IMR-90 (cell line): ENCODE measurements around the gene HLA-DOB. TPM values are rescaled to one million over a fixed set of nuclear protein-coding genes. Genes with fewer than 3 reads are reported as not detected.

Experiments
- ATAC-seq: fragments of 200-7000 bp; cut with Tn5 transposase; 2 replicates; pipeline ENCODE4 v1.9.1; 2020; ENCODE audit warnings: low read depth, mild to moderate bottlenecking, moderate library complexity
- BruUV-seq: library from RNA; stranded (reverse); fragments of 400-500 nt; replicated peaks from 2 replicates; lab custom pipeline; 2021; lab: Mats Ljungman, UMichigan
- CTCF ChIA-PET: fragments of 300-600 bp; formaldehyde crosslinking; extraction: SDS; loops from one replicate; lab custom pipeline; 2021; ENCODE audit warnings: antibody characterized with exemption; lab: Yijun Ruan, JAX
- POLR2A ChIA-PET: fragments of 300-600 bp; sonication (Branson Sonifier 250); formaldehyde crosslinking; loops from one replicate; lab custom pipeline; 2022; ENCODE audit warnings: antibody characterized with exemption; ENCODE audit not compliant: unreplicated experiment; lab: Charles Lee
- DNase-seq: peaks from one replicate; pipeline ENCODE4 v3.0.0; 2013
- H2AFZ ChIP-seq: replicated peaks from 2 replicates; pipeline ENCODE3; 2013; ENCODE audit warnings: low read length, mild to moderate bottlenecking; ENCODE audit not compliant: poor library complexity
- H2AK5ac ChIP-seq: 2 replicates; pipeline ENCODE4 v1.6.1; 2013; ENCODE audit warnings: low read depth, low read length, inconsistent platforms
- H2AK9ac ChIP-seq: replicated peaks from 2 replicates; pipeline ENCODE3; 2013; ENCODE audit warnings: mild to moderate bottlenecking, low read depth, low read length, moderate library complexity; ENCODE audit not compliant: poor library complexity
- H2BK120ac ChIP-seq: 2 replicates; pipeline ENCODE4 v1.6.1; 2013; ENCODE audit warnings: low read depth, low read length, inconsistent platforms
- H2BK15ac ChIP-seq: 3 replicates; pipeline ENCODE4 v1.6.1; 2013; ENCODE audit warnings: low read depth, low read length, inconsistent platforms
- H2BK20ac ChIP-seq: 2 replicates; pipeline ENCODE4 v1.6.1; 2013; ENCODE audit warnings: low read depth, mild to moderate bottlenecking, inconsistent platforms, low read length, moderate library complexity
- H2BK5ac ChIP-seq: 2 replicates; pipeline ENCODE4 v1.6.1; 2013; ENCODE audit warnings: mild to moderate bottlenecking, low read depth, low read length, inconsistent platforms; ENCODE audit not compliant: poor library complexity, severe bottlenecking
- H3K14ac ChIP-seq: replicated peaks from 2 replicates; pipeline ENCODE4 v1.6.1; 2013; ENCODE audit warnings: low read depth, low read length, inconsistent platforms
- H3K18ac ChIP-seq: 2 replicates; pipeline ENCODE4 v1.6.1; 2013; ENCODE audit warnings: low read depth, low read length, control low read depth
- H3K23ac ChIP-seq: 2 replicates; pipeline ENCODE4 v1.6.1; 2013; ENCODE audit warnings: low read depth, low read length, inconsistent platforms
- H3K27ac ChIP-seq: 2 replicates; pipeline ENCODE4 v1.5.1; 2013; ENCODE audit warnings: mild to moderate bottlenecking, control low read depth, low read length; ENCODE audit not compliant: insufficient read depth
- H3K27me3 ChIP-seq: 2 replicates; pipeline ENCODE4 v1.6.1; 2013; ENCODE audit warnings: low read length; ENCODE audit not compliant: control insufficient read depth, insufficient read depth
- H3K36me3 ChIP-seq: 2 replicates; pipeline ENCODE4 v1.6.1; 2013; ENCODE audit warnings: low read length, mixed read lengths; ENCODE audit not compliant: control insufficient read depth, insufficient read depth
- H3K4ac ChIP-seq: 2 replicates; pipeline ENCODE4 v1.6.1; 2013; ENCODE audit warnings: low read depth, low read length, inconsistent platforms
- H3K4me1 ChIP-seq: 2 replicates; pipeline ENCODE4 v1.6.1; 2013; ENCODE audit warnings: low read length, mixed read lengths; ENCODE audit not compliant: control insufficient read depth, insufficient read depth
- H3K4me2 ChIP-seq: 2 replicates; pipeline ENCODE4 v1.6.1; 2013; ENCODE audit warnings: low read depth, mild to moderate bottlenecking, control low read depth, low read length, moderate library complexity
- H3K4me3 ChIP-seq: 2 replicates; pipeline ENCODE4 v1.5.1; 2013; ENCODE audit warnings: low read depth, mild to moderate bottlenecking, control low read depth, low read length, moderate library complexity; ENCODE audit not compliant: insufficient read depth
- H3K56ac ChIP-seq: 2 replicates; pipeline ENCODE4 v1.6.1; 2013; ENCODE audit warnings: low read length, inconsistent platforms; ENCODE audit not compliant: insufficient read depth; ENCODE audit errors: extremely low read depth
- H3K79me1 ChIP-seq, 2 experiments: 2 replicates each; pipeline ENCODE4 v1.6.1; 2013; ENCODE audit warnings: low read length in 2 of 2, inconsistent platforms in 1 of 2, low read depth in 1 of 2
- H3K9ac ChIP-seq: 2 replicates; pipeline ENCODE4 v1.6.1; 2013; ENCODE audit warnings: low read depth, low read length, control low read depth
- H3K9me1 ChIP-seq: 2 replicates; pipeline ENCODE4 v1.6.1; 2013; ENCODE audit warnings: low read length, inconsistent platforms; ENCODE audit not compliant: insufficient read depth
- H3K9me3 ChIP-seq: 2 replicates; pipeline ENCODE4 v1.6.1; 2013; ENCODE audit warnings: low read length; ENCODE audit not compliant: control insufficient read depth, insufficient read depth
- H4K20me1 ChIP-seq: 2 replicates; pipeline ENCODE4 v1.6.1; 2013; ENCODE audit warnings: low read length, inconsistent platforms; ENCODE audit not compliant: insufficient read depth
- H4K5ac ChIP-seq: 2 replicates; pipeline ENCODE4 v1.6.1; 2013; ENCODE audit warnings: mild to moderate bottlenecking, low read depth, low read length, control low read depth
- H4K8ac ChIP-seq, 2 experiments: 2 replicates each; pipeline ENCODE4 v1.6.1; 2013; ENCODE audit warnings: low read depth in 2 of 2, low read length in 2 of 2, control low read depth in 1 of 2, inconsistent platforms in 1 of 2
- H4K91ac ChIP-seq: 2 replicates; pipeline ENCODE4 v1.6.1; 2013; ENCODE audit warnings: low read depth, low read length, inconsistent platforms; ENCODE audit not compliant: insufficient read depth
- BHLHE40 ChIP-seq: fragments of 150-350 bp; IDR thresholded peaks from 2 replicates; pipeline ENCODE4 v1.6.1; 2016; ENCODE audit warnings: mild to moderate bottlenecking, low read depth, low read length
- CEBPB ChIP-seq: IDR thresholded peaks from 2 replicates; pipeline ENCODE4 v1.6.1; 2012; ENCODE audit warnings: low read depth, low read length, improper control_type of control experiment
- CHD1 ChIP-seq: IDR thresholded peaks from 2 replicates; pipeline ENCODE4 v1.6.1; 2012; ENCODE audit warnings: low read depth, low read length, improper control_type of control experiment
- CTCF ChIP-seq: conservative IDR thresholded peaks from 2 replicates; pipeline ENCODE4 v1.5.1; 2012; ENCODE audit warnings: mild to moderate bottlenecking, low read depth, low read length, improper control_type of control experiment
- ELK1 ChIP-seq: fragments of 150-350 bp; IDR thresholded peaks from 2 replicates; pipeline ENCODE4 v1.6.1; 2016; ENCODE audit warnings: low read depth, mild to moderate bottlenecking, low read length, moderate library complexity, borderline replicate concordance
- FOS ChIP-seq: fragments of 150-350 bp; IDR thresholded peaks from 2 replicates; pipeline ENCODE4 v1.6.1; 2016; ENCODE audit warnings: low read depth, low read length
- MAFK ChIP-seq: IDR thresholded peaks from 2 replicates; pipeline ENCODE4 v1.6.1; 2012; ENCODE audit warnings: low read depth, low read length, improper control_type of control experiment
- MAZ ChIP-seq: IDR thresholded peaks from 2 replicates; pipeline ENCODE4 v1.6.1; 2012; ENCODE audit warnings: low read depth, mild to moderate bottlenecking, low read length, improper control_type of control experiment, moderate library complexity, borderline replicate concordance
- MXI1 ChIP-seq: IDR thresholded peaks from 2 replicates; pipeline ENCODE4 v1.6.1; 2012; ENCODE audit warnings: low read depth, mild to moderate bottlenecking, low read length, moderate library complexity, borderline replicate concordance
- NFE2L2 ChIP-seq: fragments of 150-350 bp; IDR thresholded peaks from 2 replicates; pipeline ENCODE4 v1.6.1; 2016; ENCODE audit warnings: low read depth, mild to moderate bottlenecking, low read length
- POLR2A ChIP-seq: IDR thresholded peaks from 2 replicates; pipeline ENCODE4 v1.6.1; 2012; ENCODE audit warnings: mild to moderate bottlenecking, low read depth, low read length
- RAD21 ChIP-seq: IDR thresholded peaks from 2 replicates; pipeline ENCODE4 v1.6.1; 2012; ENCODE audit warnings: low read length, improper control_type of control experiment
- RCOR1 ChIP-seq: IDR thresholded peaks from 2 replicates; pipeline ENCODE4 v1.6.1; 2012; ENCODE audit warnings: mild to moderate bottlenecking, low read length, improper control_type of control experiment; ENCODE audit not compliant: insufficient replicate concordance
- RFX5 ChIP-seq: IDR thresholded peaks from 2 replicates; pipeline ENCODE4 v1.8.0; 2012; ENCODE audit warnings: low read depth, mild to moderate bottlenecking, low read length, moderate library complexity
- SMC3 ChIP-seq: fragments of 150-350 bp; IDR thresholded peaks from 2 replicates; pipeline ENCODE4 v1.6.1; 2016; ENCODE audit warnings: low read depth, mild to moderate bottlenecking, antibody characterized with exemption, low read length, moderate library complexity
- USF2 ChIP-seq: fragments of 150-350 bp; IDR thresholded peaks from 2 replicates; pipeline ENCODE4 v1.6.1; 2017; ENCODE audit warnings: mild to moderate bottlenecking, antibody characterized with exemption, low read length, low read depth
- WGBS, 2 experiments: methylation state at CpG; one replicate each; pipeline versions ENCODE4 v1.1.5 to v1.1.7; 2013; ENCODE audit warnings: missing lambda C conversion rate in 2 of 2; ENCODE audit not compliant: insufficient read length in 1 of 2; ENCODE audit errors: extremely low coverage in 2 of 2; 5-methylcytosine and 5-hydroxymethylcytosine counted together
- dilution Hi-C: fragments of 300-500 bp; cut with HindIII; formaldehyde crosslinking; loops from one replicate; pipeline ENCODE4 v1.14.3; 2018; ENCODE audit warnings: low sequenced_read_pairs; ENCODE audit not compliant: unreplicated experiment
- in situ Hi-C: fragments of 300-500 bp; cut with MboI; formaldehyde crosslinking; loops from 3 replicates; pipeline ENCODE4 v1.14.3; 2019; ENCODE audit warnings: low sequenced_read_pairs, inconsistent platforms, mixed read lengths
- intact Hi-C: fragments of 100-400 bp; cut with micrococcal nuclease; formaldehyde crosslinking; loops from 2 replicates; pipeline ENCODE4 v1.10.0; 2022
- polyA plus RNA-seq, 3 experiments: library from polyadenylated mRNA; depleted of rRNA; stranded (reverse); fragments of >200 nt; gene quantifications; 2 replicates each; pipeline ENCODE4 v1.2.3, GENCODE V29; 2012; ENCODE audit warnings: low replicate concordance in 1 of 3
- total RNA-seq: library from RNA; depleted of rRNA; stranded (reverse); fragments of >200 nt; gene quantifications from 2 replicates; pipeline ENCODE4 v1.2.3, GENCODE V29; 2012

The HLA-DOB gene
- total and polyA plus RNA-seq, 2 of the 4 experiments (the other 2 are of a cell fraction), result 0.36 to 2.3 TPM

- Histone ChIP-seq H3K27ac (no peak overlapping the region), H2AFZ (no peak overlapping the region), H4K20me1 (no peaks in the 10 kb centered on the region), H3K36me3 (no peaks in the 10 kb centered on the region), H4K91ac (no peak overlapping the region), H3K56ac (no peak overlapping the region), H2BK20ac (no peak overlapping the region), H2BK120ac (no peak overlapping the region), H2AK5ac (no peak overlapping the region), H3K18ac (no peak overlapping the region), H4K8ac (no peak overlapping the region), H3K14ac (no peak overlapping the region), H3K4me1 (no peaks in the 10 kb centered on the region), H3K9me3 (no peaks in the 10 kb centered on the region), H3K4me3 (no peak overlapping the region), H3K23ac (no peak overlapping the region), H2BK15ac (no peak overlapping the region), H2AK9ac (no peak overlapping the region), H4K5ac (no peak overlapping the region), H3K79me1 (no peaks in the 10 kb centered on the region), H3K9me1 (peaks cover 4% of the 10 kb centered on the region; the same call in 1 of the 2 replicates), H3K4me2 (no peak overlapping the region), H3K9ac (no peak overlapping the region), H3K4ac (no peak overlapping the region), H2BK5ac (no peak overlapping the region), H3K27me3 (0 out of 2 replicates have a peak, but pooled peaks cover 1% of the 10 kb centered on the region)
- BruUV-seq, result no TSS peak
- TF ChIP-seq BHLHE40 (no peak), MAZ (no peak), USF2 (no peak), MAFK (no peak), RCOR1 (no peak), NFE2L2 (no peak), POLR2A (no peak), RFX5 (no peak), RAD21 (no peak), CTCF (no peak), MXI1 (no peak), ELK1 (no peak), CEBPB (no peak), SMC3 (no peak), FOS (no peak), CHD1 (no peak)
- dilution Hi-C loops, result no loop called here
- intact Hi-C loops, result no loop called here
- no peak for ATAC-seq
- in situ Hi-C loops, result no loop called here
- POLR2A ChIA-PET, result no interaction called here
- no CpG with 5 or more reads among the region's 2 CpGs for WGBS, 2 experiments
- no peak for DNase-seq
- CTCF ChIA-PET, result no interaction called here
These were observed 2.7 kb downstream of the HLA-DOB start for GRCh38 chr6:32814145-32814544.
